ENCODE measurements around the gene CTIF.
A peak's percentile ranks its signal among the peaks of the same experiment; 100 is the strongest.
"Not testable (repeated sequence)": the region's sequence is repeated elsewhere in the genome, so short reads cannot be mapped to it uniquely, and the experiment has no call there.

CTIF gene

GRCh38 chr18:48538531-48539405 lies at the start of gene CTIF:
TSS of gene CTIF (plus strand) at chr18:48539031. CDS start at chr18:48619566, 80,535 bp downstream.
- peak; percentile 45 to 97 (median 90) for DNase-seq

- no peak for DNase-seq
Observed at GRCh38 chr18:48490641-48491293, 48.1 kb upstream of the CTIF start.

- DNase-seq, result no peak
Observed at GRCh38 chr18:48492880-48493279, 46.0 kb upstream of the CTIF start.

- no peak for DNase-seq
Observed at GRCh38 chr18:48493434-48494230, 45.2 kb upstream of the CTIF start.

GRCh38 chr18:48497863-48498262 lies 41.0 kb upstream of the CTIF start:
- DNase-seq, result no peak

- no peak for DNase-seq
Observed at GRCh38 chr18:48500517-48500916, 38.3 kb upstream of the CTIF start.

GRCh38 chr18:48502906-48503305 lies 35.9 kb upstream of the CTIF start:
- DNase-seq, result no peak

- DNase-seq, result no peak
Observed at GRCh38 chr18:48504819-48505218, 34.0 kb upstream of the CTIF start.

- not testable (repeated sequence) for DNase-seq
Observed at GRCh38 chr18:48506983-48507568, 31.8 kb upstream of the CTIF start.

- DNase-seq, result not testable (repeated sequence)
Observed at GRCh38 chr18:48512498-48512897, 26.3 kb upstream of the CTIF start.

- peak in 11 of 14 donors; percentile 24 to 76 (median 56) for DNase-seq
Observed at GRCh38 chr18:48514786-48515185, 24.0 kb upstream of the CTIF start.

- DNase-seq, result no peak
Observed at GRCh38 chr18:48517048-48517447, 21.8 kb upstream of the CTIF start.

- no peak for DNase-seq
Observed at GRCh38 chr18:48519431-48520100, 19.3 kb upstream of the CTIF start.

- DNase-seq, result no peak
Observed at GRCh38 chr18:48521723-48522122, 17.1 kb upstream of the CTIF start.

GRCh38 chr18:48525671-48526070 lies 13.2 kb upstream of the CTIF start:
- no peak for DNase-seq

GRCh38 chr18:48527461-48527860 lies 11.4 kb upstream of the CTIF start:
- DNase-seq, result no peak

- DNase-seq, result no peak
Observed at GRCh38 chr18:48528861-48529260, 10.0 kb upstream of the CTIF start.

GRCh38 chr18:48529796-48530195 lies 9.0 kb upstream of the CTIF start:
- DNase-seq, result no peak

GRCh38 chr18:48530399-48531081 lies 8.3 kb upstream of the CTIF start:
- DNase-seq, result no peak

- DNase-seq, result no peak
Observed at GRCh38 chr18:48531082-48531403, 7.8 kb upstream of the CTIF start.

- DNase-seq, result no peak
Observed at GRCh38 chr18:48531908-48532307, 6.9 kb upstream of the CTIF start.

Data from C1 segment of cervical spinal cord (tissue), 14 donors.